Neural crest cell (in vitro differentiated cells): ENCODE results near the gene PFKFB3. TPM values are rescaled to one million over a fixed set of nuclear protein-coding genes. Genes with fewer than 3 reads are reported as not detected.
"Not testable (repeated sequence)": the region's sequence is repeated elsewhere in the genome, so short reads cannot be mapped to it uniquely, and the experiment has no call there.

Experiments
- DNase-seq: peaks from one replicate; pipeline ENCODE4 v3.0.0; 2021; ENCODE audit warnings: low read depth, mixed read lengths, low spot score
- H3K27ac Mint-ChIP-seq: one replicate; pipeline ENCODE4 v1.8.0; 2021; ENCODE audit warnings: mild to moderate bottlenecking, mixed read lengths; ENCODE audit not compliant: unreplicated experiment
- H3K27me3 Mint-ChIP-seq: 2 replicates; pipeline ENCODE4 v1.8.0; 2021; ENCODE audit warnings: low read depth, mild to moderate bottlenecking, mixed read lengths
- H3K36me3 Mint-ChIP-seq: 2 replicates; pipeline ENCODE4 v1.8.0; 2021; ENCODE audit warnings: low read depth, mild to moderate bottlenecking, mixed read lengths
- H3K4me1 Mint-ChIP-seq: 2 replicates; pipeline ENCODE4 v1.8.0; 2021; ENCODE audit warnings: mixed read lengths
- H3K4me3 Mint-ChIP-seq: one replicate; pipeline ENCODE4 v1.8.0; 2021; ENCODE audit warnings: mild to moderate bottlenecking, mixed read lengths
- H3K9me3 Mint-ChIP-seq: 2 replicates; pipeline ENCODE4 v1.8.0; 2021; ENCODE audit warnings: mixed read lengths
- total RNA-seq: library from RNA; stranded (reverse); gene quantifications from 2 replicates; pipeline ENCODE4 v1.2.1, GENCODE V29; 2021
- TF ChIP-seq, protein P1 (sequence below): fragments of 200-600 bp; sonication (generic); conservative IDR thresholded peaks from 2 replicates; pipeline ENCODE4 v1.5.0; 2021; ENCODE audit warnings: antibody characterized with exemption, mild to moderate bottlenecking

PFKFB3 gene
- total RNA-seq, 1 donor from 2014 or later = 36.7 TPM

DNA sequence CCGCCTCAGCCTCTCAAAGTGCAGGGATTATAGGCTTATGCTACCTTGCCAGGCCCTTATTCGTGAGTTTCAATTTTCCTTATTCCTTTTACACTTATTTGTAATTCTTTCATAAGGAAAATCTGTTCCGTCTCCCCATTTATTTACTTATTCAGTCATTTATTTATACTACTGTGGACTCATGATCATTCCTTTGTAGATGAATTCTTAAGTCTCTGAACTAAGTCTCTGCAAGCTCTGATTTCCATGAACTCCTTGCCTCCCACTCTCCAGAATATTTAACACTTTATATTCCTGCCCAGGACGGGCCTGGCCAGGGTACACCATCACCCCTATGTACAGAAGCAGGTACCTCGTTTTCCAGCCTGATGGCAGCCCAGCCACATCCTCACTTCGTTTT is 39.4 kb downstream of the PFKFB3 start:
- Mint-ChIP-seq H3K36me3 (peaks cover 3% of the 10 kb centered on the region), H3K9me3 (peaks cover 3% of the 10 kb centered on the region), H3K27ac (no peak overlapping the region), H3K4me1 (peaks cover 10% of the 10 kb centered on the region), H3K27me3 (no peaks in the 10 kb centered on the region), H3K4me3 (no peak overlapping the region)
- no peak for DNase-seq
- TF ChIP-seq, protein P1, sequence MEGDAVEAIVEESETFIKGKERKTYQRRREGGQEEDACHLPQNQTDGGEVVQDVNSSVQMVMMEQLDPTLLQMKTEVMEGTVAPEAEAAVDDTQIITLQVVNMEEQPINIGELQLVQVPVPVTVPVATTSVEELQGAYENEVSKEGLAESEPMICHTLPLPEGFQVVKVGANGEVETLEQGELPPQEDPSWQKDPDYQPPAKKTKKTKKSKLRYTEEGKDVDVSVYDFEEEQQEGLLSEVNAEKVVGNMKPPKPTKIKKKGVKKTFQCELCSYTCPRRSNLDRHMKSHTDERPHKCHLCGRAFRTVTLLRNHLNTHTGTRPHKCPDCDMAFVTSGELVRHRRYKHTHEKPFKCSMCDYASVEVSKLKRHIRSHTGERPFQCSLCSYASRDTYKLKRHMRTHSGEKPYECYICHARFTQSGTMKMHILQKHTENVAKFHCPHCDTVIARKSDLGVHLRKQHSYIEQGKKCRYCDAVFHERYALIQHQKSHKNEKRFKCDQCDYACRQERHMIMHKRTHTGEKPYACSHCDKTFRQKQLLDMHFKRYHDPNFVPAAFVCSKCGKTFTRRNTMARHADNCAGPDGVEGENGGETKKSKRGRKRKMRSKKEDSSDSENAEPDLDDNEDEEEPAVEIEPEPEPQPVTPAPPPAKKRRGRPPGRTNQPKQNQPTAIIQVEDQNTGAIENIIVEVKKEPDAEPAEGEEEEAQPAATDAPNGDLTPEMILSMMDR = no peak

DNA sequence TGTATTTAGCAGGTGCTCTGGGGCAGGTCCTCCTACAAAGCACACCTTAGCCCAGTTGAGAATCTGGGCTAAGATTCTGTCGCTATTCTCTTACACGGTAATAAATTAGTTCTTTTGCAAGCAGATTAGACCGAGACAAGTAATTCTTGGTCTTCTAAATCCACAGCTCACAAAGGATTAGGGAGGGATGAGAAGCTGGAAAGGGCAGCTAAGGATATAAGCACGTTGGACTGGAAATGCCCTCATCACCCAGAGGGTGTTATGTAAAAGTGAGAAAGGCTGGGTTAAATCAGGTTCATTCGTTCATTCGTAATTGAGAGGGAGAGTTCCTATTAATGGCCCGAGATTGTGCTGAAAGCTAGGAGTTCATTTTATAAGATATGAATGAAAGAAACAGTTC is 41.8 kb downstream of the PFKFB3 start:
- H3K36me3 Mint-ChIP-seq = no peaks in the 10 kb centered on the region
- TF ChIP-seq, protein P1 = no peak
- H3K27ac Mint-ChIP-seq = no peak overlapping the region
- DNase-seq = no peak
- no peak overlapping the region for H3K4me3 Mint-ChIP-seq
- no peaks in the 10 kb centered on the region for H3K27me3 Mint-ChIP-seq
- peaks cover 12% of the 10 kb centered on the region for H3K4me1 Mint-ChIP-seq
- H3K9me3 Mint-ChIP-seq = no peaks in the 10 kb centered on the region

DNA sequence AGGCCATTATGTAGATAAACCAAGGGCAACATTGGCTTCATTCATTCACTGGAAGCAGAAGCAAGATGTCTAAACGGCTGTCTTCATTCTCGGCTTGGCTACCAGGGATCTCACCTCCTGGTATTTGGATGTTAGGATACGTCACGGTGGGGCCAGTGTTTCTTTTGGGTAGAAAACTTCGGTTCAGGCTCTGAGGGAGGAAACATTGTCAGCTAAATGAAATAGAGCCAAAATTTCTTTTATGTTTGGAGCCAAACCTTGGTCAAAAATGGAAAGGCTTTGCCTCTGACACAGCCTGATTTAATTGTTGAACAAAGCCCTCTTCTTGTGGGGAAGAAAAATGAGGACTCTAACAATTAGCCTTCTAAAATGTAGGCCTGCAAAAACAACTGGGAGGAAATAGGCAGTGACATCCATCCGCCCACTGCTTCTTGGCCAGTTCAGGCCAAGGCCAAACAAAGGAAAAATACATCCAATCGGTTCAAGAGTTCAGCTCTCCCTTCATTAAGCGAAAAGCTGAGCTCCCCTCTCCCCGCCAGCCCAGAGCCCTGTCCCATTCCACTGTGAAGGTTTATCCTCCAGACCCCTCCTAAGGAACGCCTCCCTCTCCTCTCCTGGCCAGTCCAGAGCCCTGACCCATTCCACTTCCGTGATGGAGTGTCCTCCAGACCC is 44.4 kb downstream of the PFKFB3 start:
- Mint-ChIP-seq H3K27me3 (no peaks in the 10 kb centered on the region), H3K4me3 (no peak overlapping the region), H3K27ac (peak overlapping the region; percentile 45), H3K36me3 (no peaks in the 10 kb centered on the region), H3K4me1 (peaks cover 12% of the 10 kb centered on the region), H3K9me3 (no peaks in the 10 kb centered on the region)
- DNase-seq = no peak
- TF ChIP-seq, protein P1 = no peak

DNA sequence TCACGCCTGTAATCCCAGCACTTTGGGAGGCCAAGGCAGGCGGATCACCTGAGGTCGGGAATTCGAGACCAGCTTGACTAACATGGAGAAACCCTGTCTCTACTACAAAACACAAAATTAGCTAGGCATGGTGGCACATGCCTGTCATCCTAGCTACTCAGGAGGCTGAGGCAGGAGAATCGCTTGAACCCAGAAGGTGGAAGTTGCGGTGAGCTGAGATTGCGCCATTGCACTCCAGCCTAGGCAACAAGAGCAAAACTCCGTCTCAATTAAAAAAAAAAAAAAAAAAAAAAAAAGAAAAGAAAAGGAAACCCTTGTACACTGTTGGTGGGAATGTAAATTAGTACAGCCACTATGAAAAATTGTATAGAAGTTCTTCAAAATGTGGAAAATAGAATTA is 46.2 kb downstream of the PFKFB3 start:
- DNase-seq, H3K27me3 Mint-ChIP-seq, H3K9me3 Mint-ChIP-seq, H3K4me3 Mint-ChIP-seq, H3K27ac Mint-ChIP-seq, H3K36me3 Mint-ChIP-seq: not testable (repeated sequence)
- H3K4me1 Mint-ChIP-seq = peaks cover 12% of the 10 kb centered on the region

DNA sequence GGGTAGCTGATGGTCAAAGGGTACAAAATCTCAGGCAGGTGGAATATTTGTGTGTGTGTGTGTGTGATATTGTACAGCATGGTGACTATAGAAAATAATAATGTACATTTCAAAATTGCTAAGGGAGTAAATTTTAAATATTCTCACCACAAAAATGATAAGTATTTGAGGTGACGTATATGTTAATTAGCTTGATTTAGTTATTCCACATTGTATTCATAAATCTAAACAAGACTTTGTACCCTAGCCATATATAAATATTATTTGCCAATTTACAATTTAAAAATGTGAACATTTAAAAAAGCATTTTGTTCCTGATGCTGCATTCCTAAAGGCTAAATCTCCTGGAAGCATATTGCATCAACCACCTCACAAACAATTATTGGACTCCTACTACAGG is 47.0 kb downstream of the PFKFB3 start:
- DNase-seq = no peak
- H3K27ac Mint-ChIP-seq = no peak overlapping the region
- TF ChIP-seq, protein P1 = no peak
- H3K9me3 Mint-ChIP-seq = no peaks in the 10 kb centered on the region
- no peak overlapping the region for H3K4me3 Mint-ChIP-seq
- no peaks in the 10 kb centered on the region for H3K36me3 Mint-ChIP-seq
- no peaks in the 10 kb centered on the region for H3K27me3 Mint-ChIP-seq
- peaks cover 12% of the 10 kb centered on the region for H3K4me1 Mint-ChIP-seq

DNA sequence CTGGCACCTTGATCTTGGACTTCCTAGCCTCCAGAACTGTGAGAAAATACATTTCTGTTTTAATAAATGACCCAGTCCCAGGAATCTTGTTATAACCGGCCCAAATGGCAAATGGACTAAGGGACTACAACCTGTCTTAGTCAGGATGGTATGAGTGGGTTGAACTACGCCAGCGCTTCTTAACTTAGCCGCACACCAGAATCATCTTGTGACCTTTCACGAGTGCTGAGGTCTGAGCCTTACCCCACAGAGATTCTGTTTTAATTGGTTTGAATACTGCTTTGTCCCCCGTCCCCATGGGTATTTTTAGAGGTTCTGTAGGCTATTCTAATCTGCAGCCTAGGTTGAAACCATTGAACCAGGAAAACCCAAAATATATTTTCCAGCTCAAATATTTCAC is 48.0 kb downstream of the PFKFB3 start:
- TF ChIP-seq, protein P1 = no peak
- Mint-ChIP-seq H3K4me3 (no peak overlapping the region), H3K27me3 (no peaks in the 10 kb centered on the region), H3K36me3 (no peaks in the 10 kb centered on the region), H3K4me1 (peaks cover 12% of the 10 kb centered on the region), H3K27ac (no peak overlapping the region), H3K9me3 (no peaks in the 10 kb centered on the region)
- no peak for DNase-seq
